ENCODE data around the gene HAGH. TPM values are rescaled to one million over a fixed set of nuclear protein-coding genes. Genes with fewer than 3 reads are reported as not detected.

Gene HAGH
- total RNA-seq, 6 donors from 2014 or later = 84.5 to 251 (median 122) TPM

DNA sequence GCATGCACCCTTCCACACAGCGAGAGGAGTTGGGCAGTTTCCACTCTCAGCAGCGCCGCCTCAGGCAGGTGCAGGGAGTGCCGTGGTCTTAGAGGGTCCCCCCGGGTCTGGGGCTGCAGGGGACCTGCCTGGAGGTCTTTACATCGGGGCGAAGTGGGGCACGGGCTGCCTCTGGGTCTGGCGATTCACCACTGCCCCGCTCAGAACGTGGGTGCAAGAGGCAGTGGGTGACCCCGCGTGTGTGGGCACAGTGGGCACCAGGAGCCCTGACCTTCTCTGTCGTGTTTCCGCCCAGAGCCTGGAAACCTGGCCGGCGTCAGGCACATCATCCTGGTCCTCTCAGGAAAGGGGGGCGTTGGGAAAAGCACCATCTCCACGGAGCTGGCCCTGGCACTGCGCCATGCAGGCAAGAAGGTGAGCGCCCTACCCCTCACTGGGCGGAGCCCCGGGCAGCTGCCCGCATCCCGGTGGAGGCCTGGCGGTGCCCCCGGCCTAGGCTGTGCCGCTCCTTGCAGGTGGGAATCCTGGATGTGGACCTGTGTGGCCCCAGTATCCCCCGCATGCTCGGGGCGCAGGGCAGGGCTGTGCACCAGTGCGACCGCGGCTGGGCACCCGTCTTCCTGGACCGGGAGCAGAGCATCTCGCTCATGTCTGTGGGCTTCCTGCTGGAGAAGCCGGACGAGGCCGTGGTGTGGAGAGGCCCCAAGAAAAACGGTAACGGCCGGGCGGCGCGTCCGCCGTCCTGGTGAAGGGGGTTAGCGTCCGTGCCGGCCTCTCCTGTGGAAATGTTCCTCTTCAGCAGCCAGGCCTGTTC is 40.2 kb downstream of the HAGH start:
- H3K4me1 ChIP-seq = peaks cover 14 to 33% (median 14%) of the 10 kb centered on the region in 4 donors
- no peak overlapping the region for H3K27ac ChIP-seq
- H3K9me3 ChIP-seq = no peaks in the 10 kb centered on the region
- TF ChIP-seq POLR2A (IDR thresholded peaks at IDR 0.05) (no peak), POLR2AphosphoS5 (IDR thresholded peaks at IDR 0.05) (no peak), EP300 (IDR thresholded peaks at IDR 0.05) (no peak)
- TF ChIP-seq, protein P1, sequence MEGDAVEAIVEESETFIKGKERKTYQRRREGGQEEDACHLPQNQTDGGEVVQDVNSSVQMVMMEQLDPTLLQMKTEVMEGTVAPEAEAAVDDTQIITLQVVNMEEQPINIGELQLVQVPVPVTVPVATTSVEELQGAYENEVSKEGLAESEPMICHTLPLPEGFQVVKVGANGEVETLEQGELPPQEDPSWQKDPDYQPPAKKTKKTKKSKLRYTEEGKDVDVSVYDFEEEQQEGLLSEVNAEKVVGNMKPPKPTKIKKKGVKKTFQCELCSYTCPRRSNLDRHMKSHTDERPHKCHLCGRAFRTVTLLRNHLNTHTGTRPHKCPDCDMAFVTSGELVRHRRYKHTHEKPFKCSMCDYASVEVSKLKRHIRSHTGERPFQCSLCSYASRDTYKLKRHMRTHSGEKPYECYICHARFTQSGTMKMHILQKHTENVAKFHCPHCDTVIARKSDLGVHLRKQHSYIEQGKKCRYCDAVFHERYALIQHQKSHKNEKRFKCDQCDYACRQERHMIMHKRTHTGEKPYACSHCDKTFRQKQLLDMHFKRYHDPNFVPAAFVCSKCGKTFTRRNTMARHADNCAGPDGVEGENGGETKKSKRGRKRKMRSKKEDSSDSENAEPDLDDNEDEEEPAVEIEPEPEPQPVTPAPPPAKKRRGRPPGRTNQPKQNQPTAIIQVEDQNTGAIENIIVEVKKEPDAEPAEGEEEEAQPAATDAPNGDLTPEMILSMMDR (IDR thresholded peaks at IDR 0.05) = no peak
- DNase-seq = peak in 1 of 2 donors; percentile 82
- peaks cover 3 to 62% (median 37%) of the 10 kb centered on the region in 4 donors for H3K36me3 ChIP-seq
- WGBS, 2 donors = 90 to 93% methylated on average over 17 to 51 of the region's 51 CpGs
- no peaks in the 10 kb centered on the region for H3K27me3 ChIP-seq
- ATAC-seq (ENCODE audit: low FRiP score in 2 of 2) = no peak
- no peak overlapping the region for H3K4me3 ChIP-seq

DNA sequence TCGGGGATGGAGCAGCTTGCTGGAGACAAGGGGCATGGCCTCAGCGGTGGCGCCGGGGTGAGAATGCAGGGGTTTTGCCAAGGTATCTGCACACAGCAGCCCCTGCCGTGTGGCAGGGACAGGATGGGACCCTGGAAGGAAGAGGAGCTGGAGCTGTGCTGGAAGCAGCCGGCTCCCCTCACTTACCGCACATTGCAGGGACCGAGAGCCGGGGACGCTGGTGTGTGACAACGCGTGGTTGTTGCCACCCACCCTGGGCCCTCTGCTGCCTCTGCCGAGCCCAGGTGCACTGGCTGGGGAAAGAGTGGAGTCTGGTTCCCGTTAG is 40.8 kb downstream of the HAGH start:
- no peaks in the 10 kb centered on the region for H3K27me3 ChIP-seq
- no peak overlapping the region for H3K27ac ChIP-seq
- DNase-seq (peak in 1 of 2 donors; percentile 62), ATAC-seq (ENCODE audit: low FRiP score in 2 of 2) (no peak)
- H3K9me3 ChIP-seq = no peaks in the 10 kb centered on the region
- H3K4me3 ChIP-seq = no peak overlapping the region
- H3K36me3 ChIP-seq = peaks cover 3 to 56% (median 34%) of the 10 kb centered on the region in 4 donors
- H3K4me1 ChIP-seq = peaks cover 20 to 40% (median 21%) of the 10 kb centered on the region in 4 donors
- TF ChIP-seq POLR2A (IDR thresholded peaks at IDR 0.05) = no peak
- TF ChIP-seq EP300 (IDR thresholded peaks at IDR 0.05) = no peak
- no peak for TF ChIP-seq POLR2AphosphoS5 (IDR thresholded peaks at IDR 0.05)
- TF ChIP-seq, protein P1 (IDR thresholded peaks at IDR 0.05) = no peak
- WGBS, 2 donors = 88 to 91% methylated on average over 8 to 13 of the region's 14 CpGs

DNA sequence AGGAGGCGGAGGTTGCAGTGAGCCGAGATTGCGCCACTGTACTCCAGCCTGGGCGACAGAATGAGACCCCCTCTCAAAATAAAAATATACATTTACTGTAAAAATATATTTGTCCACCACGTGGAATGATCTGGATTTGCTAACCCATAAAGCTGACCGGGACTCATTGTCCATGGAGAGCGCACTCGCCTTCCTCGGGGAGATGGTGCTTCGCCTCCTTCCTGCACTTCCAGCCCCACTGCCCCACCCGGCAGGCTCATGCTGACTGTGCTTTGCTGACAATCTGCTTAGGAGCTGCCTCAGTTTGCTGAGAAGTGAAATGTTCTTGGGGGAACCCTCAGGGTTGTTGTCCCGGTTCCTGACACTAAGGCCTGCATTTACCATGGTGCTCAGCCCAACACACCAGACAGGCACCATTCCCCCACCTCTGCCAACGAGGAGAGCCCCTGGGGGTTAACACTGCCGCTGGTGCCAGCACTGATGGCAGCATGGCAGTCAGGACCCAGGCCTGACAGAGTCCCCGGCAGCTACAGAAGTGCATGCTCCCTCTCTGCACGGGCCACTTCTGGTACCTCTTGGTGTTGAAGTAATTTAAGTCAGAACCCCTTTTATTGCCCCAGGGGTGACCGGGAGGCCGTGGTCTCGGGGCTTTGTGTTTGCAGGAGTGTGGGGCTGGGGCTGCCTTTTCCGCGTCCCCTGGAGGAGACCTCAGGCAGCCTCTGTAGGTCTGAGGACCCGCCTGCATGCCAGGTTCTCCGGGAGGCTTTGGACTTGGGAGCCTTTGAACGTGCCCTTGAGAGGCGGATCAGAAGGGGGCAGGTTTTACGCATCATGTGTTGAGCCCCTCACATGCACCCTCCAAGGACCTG is 41.4 kb downstream of the HAGH start:
- WGBS, 2 donors = 90 to 92% methylated on average over 15 to 26 of the region's 26 CpGs
- H3K27me3 ChIP-seq = no peaks in the 10 kb centered on the region
- TF ChIP-seq, protein P1 (IDR thresholded peaks at IDR 0.05) = no peak
- TF ChIP-seq POLR2A (IDR thresholded peaks at IDR 0.05) (no peak), POLR2AphosphoS5 (IDR thresholded peaks at IDR 0.05) (no peak), EP300 (IDR thresholded peaks at IDR 0.05) (no peak)
- peaks cover 23 to 43% (median 25%) of the 10 kb centered on the region in 4 donors for H3K4me1 ChIP-seq
- no peak overlapping the region for H3K4me3 ChIP-seq
- DNase-seq = no peak
- peaks cover 3 to 55% (median 32%) of the 10 kb centered on the region in 4 donors for H3K36me3 ChIP-seq
- H3K9me3 ChIP-seq = no peaks in the 10 kb centered on the region
- no peak overlapping the region for H3K27ac ChIP-seq
- no peak for ATAC-seq (ENCODE audit: low FRiP score in 2 of 2)

DNA sequence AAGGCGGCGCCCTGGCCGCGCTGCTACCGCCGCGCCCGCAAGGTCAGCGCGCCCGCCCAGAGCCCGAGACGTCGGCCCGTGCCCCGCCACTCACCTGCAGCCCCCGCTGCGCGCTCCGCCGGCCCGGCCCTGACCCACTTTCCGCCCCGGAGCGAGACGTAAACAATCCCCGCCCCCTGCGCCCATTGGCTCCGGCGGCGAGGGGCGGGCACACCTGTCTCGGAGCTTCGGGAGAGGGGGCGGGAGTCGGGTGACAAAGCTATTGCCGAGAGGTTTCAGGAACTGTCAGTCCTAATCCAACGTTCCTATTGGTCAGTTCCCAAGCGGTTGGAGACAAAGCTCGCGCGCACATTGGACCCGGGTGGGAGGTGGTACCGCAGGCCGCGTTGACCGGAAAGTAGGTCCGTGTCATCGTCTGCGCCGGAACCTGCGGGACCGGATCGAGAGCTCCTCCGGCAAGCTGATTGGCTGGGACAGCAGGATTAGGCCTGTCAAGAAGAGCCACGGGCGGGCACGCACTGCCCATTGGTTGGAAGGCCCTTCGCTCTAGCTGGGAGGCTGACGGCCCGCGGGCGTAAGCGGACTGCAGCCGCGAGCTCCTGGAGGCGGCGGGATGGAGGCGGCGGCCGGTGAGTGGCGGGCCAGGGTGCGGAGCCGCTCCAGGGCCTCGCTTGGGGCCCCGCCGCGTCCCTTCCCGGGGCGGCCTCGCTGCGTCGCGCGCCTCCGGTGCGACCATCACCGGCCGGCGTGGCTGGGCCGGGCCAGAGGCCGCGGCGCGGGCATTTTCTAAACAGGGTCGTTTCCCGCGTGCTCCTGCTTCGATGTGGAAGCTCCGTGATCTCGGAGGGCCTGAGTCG is 44.0 kb downstream of the HAGH start, which contains the start of the genes NUBP2 and SPSB3:
TSS of gene NUBP2 (plus strand) at position 553 of the 857 bp plus-strand sequence. CDS start at position 614, 61 bp downstream.
TSS of gene SPSB3 (minus strand) at position 164 of the 857 bp plus-strand sequence. CDS start 1,088 bp downstream, outside the sequence.
- H3K27ac ChIP-seq = peak within 1 kb of the TSS; percentile 84 to 93 (median 86)
- H3K4me1 ChIP-seq = peaks cover 23 to 52% (median 28%) of the 10 kb centered on the region in 4 donors
- H3K36me3 ChIP-seq = peaks cover 4 to 53% (median 34%) of the 10 kb centered on the region in 4 donors
- no peaks in the 10 kb centered on the region for H3K27me3 ChIP-seq
- peak; percentile 98 to 100 for DNase-seq
- peak in 3 of 4 donors; percentile 24 to 88 (median 71) for TF ChIP-seq POLR2A (IDR thresholded peaks at IDR 0.05)
- TF ChIP-seq, protein P1 (IDR thresholded peaks at IDR 0.05) = peak in 2 of 6 experiments; percentile 24 to 36
- peak in 1 of 4 donors; percentile 58 for TF ChIP-seq EP300 (IDR thresholded peaks at IDR 0.05)
- TF ChIP-seq POLR2AphosphoS5 (IDR thresholded peaks at IDR 0.05) = peak; percentile 77 to 78
- H3K9me3 ChIP-seq = no peaks in the 10 kb centered on the region
- H3K4me3 ChIP-seq = peak within 1 kb of the TSS; percentile 88 to 99 (median 90)
- ATAC-seq (ENCODE audit: low FRiP score in 2 of 2) = peak; percentile 96 to 97
- WGBS, 2 donors = 0% methylated on average over 28 to 50 of the region's 102 CpGs

Data from upper lobe of left lung (tissue), 6 donors.